Nucleus accumbens (tissue), 56 donors: ENCODE data around the gene ADM2.

ENCODE experiments used
- DNase-seq, 56 donors: peaks; one replicate each; lab custom pipeline; 2025; lab: John Stamatoyannopoulos, UW

The ADM2 gene

GRCh38 chr22:50444663-50445062 is 36.7 kb upstream of the ADM2 start:
- no peak for DNase-seq

GRCh38 chr22:50445071-50445879 is 36.1 kb upstream of the ADM2 start:
- DNase-seq = no peak

- DNase-seq = no peak
Measured at GRCh38 chr22:50445880-50446707, 35.2 kb upstream of the ADM2 start.

GRCh38 chr22:50446708-50447575 is 34.4 kb upstream of the ADM2 start:
- no peak for DNase-seq

GRCh38 chr22:50447576-50448551 is 33.5 kb upstream of the ADM2 start:
- DNase-seq = no peak

- DNase-seq = no peak
Measured at GRCh38 chr22:50452649-50453048, 28.7 kb upstream of the ADM2 start.

- no peak for DNase-seq
Measured at GRCh38 chr22:50454556-50455075, 26.7 kb upstream of the ADM2 start.

- DNase-seq = no peak
Measured at GRCh38 chr22:50455201-50455600, 26.1 kb upstream of the ADM2 start.

- DNase-seq = no peak
Measured at GRCh38 chr22:50456026-50456425, 25.3 kb upstream of the ADM2 start.

GRCh38 chr22:50456466-50457234 is 24.7 kb upstream of the ADM2 start:
- DNase-seq = no peak

- DNase-seq = no peak
Measured at GRCh38 chr22:50459016-50459415, 22.3 kb upstream of the ADM2 start.

GRCh38 chr22:50459496-50460140 is 21.7 kb upstream of the ADM2 start:
- DNase-seq = no peak

- no peak for DNase-seq
Measured at GRCh38 chr22:50460938-50461337, 20.4 kb upstream of the ADM2 start.

GRCh38 chr22:50461536-50461935 is 19.8 kb upstream of the ADM2 start:
- DNase-seq = no peak

GRCh38 chr22:50461979-50462540 is 19.3 kb upstream of the ADM2 start:
- no peak for DNase-seq

- no peak for DNase-seq
Measured at GRCh38 chr22:50463188-50463900, 18.0 kb upstream of the ADM2 start.

- no peak for DNase-seq
Measured at GRCh38 chr22:50464451-50464850, 16.9 kb upstream of the ADM2 start.
